Stomach smooth muscle (tissue), 2 donors: Measurements from ENCODE around the gene COMMD1.
"Not testable (repeated sequence)": the region's sequence is repeated elsewhere in the genome, so short reads cannot be mapped to it uniquely, and the experiment has no call there.

Source experiments
- H3K27ac ChIP-seq: one replicate; pipeline ENCODE4 v1.7.0; 2013; ENCODE audit warnings: mild to moderate bottlenecking, low read length, inconsistent platforms
- H3K27me3 ChIP-seq, 2 donors: one replicate each; pipeline ENCODE4 v1.7.0; 2013; ENCODE audit warnings: low read length in 2 of 2; ENCODE audit not compliant: insufficient read depth in 2 of 2, control insufficient read depth in 1 of 2
- H3K36me3 ChIP-seq, 2 donors: one replicate each; pipeline ENCODE4 v1.7.0; 2013; ENCODE audit warnings: low read length in 2 of 2; ENCODE audit not compliant: control insufficient read depth in 2 of 2, insufficient read depth in 2 of 2
- H3K4me1 ChIP-seq: one replicate; pipeline ENCODE4 v1.7.0; 2013; ENCODE audit warnings: low read length; ENCODE audit not compliant: control insufficient read depth, insufficient read depth
- H3K4me3 ChIP-seq, 2 donors: one replicate each; pipeline ENCODE4 v1.7.0; 2013; ENCODE audit warnings: low read length in 2 of 2
- H3K9ac ChIP-seq, 2 donors: one replicate each; pipeline ENCODE4 v1.7.0; 2013; ENCODE audit warnings: low read length in 2 of 2, mild to moderate bottlenecking in 1 of 2
- H3K9me3 ChIP-seq, 2 donors: one replicate each; pipeline ENCODE4 v1.7.0; 2013; ENCODE audit warnings: low read length in 2 of 2; ENCODE audit not compliant: control insufficient read depth in 2 of 2
- donor health status: healthy.
- donor health status: Pancreatic carcinoma.

The COMMD1 gene

GRCh38 chr2:62143696-62144095, 238.2 kb downstream of the COMMD1 start:
- Histone ChIP-seq H3K27me3 (no peaks in the 10 kb centered on the region), H3K4me3 (no peak overlapping the region)

GRCh38 chr2:62144689-62145477, 239.4 kb downstream of the COMMD1 start:
- Histone ChIP-seq H3K9me3 (no peaks in the 10 kb centered on the region), H3K4me3 (no peak overlapping the region), H3K27me3 (no peaks in the 10 kb centered on the region), H3K36me3 (peaks cover 0 to 3% of the 10 kb centered on the region in 2 donors), H3K27ac (no peak overlapping the region), H3K9ac (no peak overlapping the region), H3K4me1 (no peaks in the 10 kb centered on the region)

More at GRCh38 chr2:62143696-62144095, 238.2 kb downstream of the COMMD1 start:
- peaks cover 0 to 3% of the 10 kb centered on the region in 2 donors for H3K36me3 ChIP-seq
- no peaks in the 10 kb centered on the region for H3K9me3 ChIP-seq
- H3K27ac ChIP-seq, result no peak overlapping the region
- no peak overlapping the region for H3K9ac ChIP-seq
- H3K4me1 ChIP-seq, result no peaks in the 10 kb centered on the region

- Histone ChIP-seq H3K4me3 (no peak overlapping the region), H3K9me3 (no peaks in the 10 kb centered on the region), H3K36me3 (peaks cover 0 to 3% of the 10 kb centered on the region in 2 donors), H3K27me3 (no peaks in the 10 kb centered on the region), H3K4me1 (peaks cover under 1% of the 10 kb centered on the region), H3K9ac (no peak overlapping the region), H3K27ac (no peak overlapping the region)
These were observed 240.1 kb downstream of the COMMD1 start for GRCh38 chr2:62145478-62146100.

GRCh38 chr2:62146790-62147189, 241.3 kb downstream of the COMMD1 start:
- H3K9me3 ChIP-seq, H3K36me3 ChIP-seq, H3K27ac ChIP-seq: not testable (repeated sequence)

GRCh38 chr2:62147610-62148301, 242.3 kb downstream of the COMMD1 start:
- Histone ChIP-seq H3K9me3 (no peaks in the 10 kb centered on the region), H3K36me3 (no peaks in the 10 kb centered on the region), H3K27ac (no peak overlapping the region), H3K27me3 (no peaks in the 10 kb centered on the region), H3K4me3 (no peak overlapping the region), H3K9ac (no peak overlapping the region), H3K4me1 (peaks cover 8% of the 10 kb centered on the region)

More at GRCh38 chr2:62146790-62147189, 241.3 kb downstream of the COMMD1 start:
- H3K4me1 ChIP-seq, H3K4me3 ChIP-seq, H3K9ac ChIP-seq, H3K27me3 ChIP-seq: not testable (repeated sequence)

- H3K27ac ChIP-seq, result no peak overlapping the region
- peaks cover 8% of the 10 kb centered on the region for H3K4me1 ChIP-seq
- H3K9me3 ChIP-seq, result no peaks in the 10 kb centered on the region
- H3K4me3 ChIP-seq, result no peak overlapping the region
- no peaks in the 10 kb centered on the region for H3K27me3 ChIP-seq
- H3K9ac ChIP-seq, result no peak overlapping the region
- no peaks in the 10 kb centered on the region for H3K36me3 ChIP-seq
These were observed 244.2 kb downstream of the COMMD1 start for GRCh38 chr2:62149708-62150107.

GRCh38 chr2:62150597-62151305, 245.3 kb downstream of the COMMD1 start:
- Histone ChIP-seq H3K27me3 (no peaks in the 10 kb centered on the region), H3K9ac (no peak overlapping the region), H3K36me3 (no peaks in the 10 kb centered on the region), H3K27ac (no peak overlapping the region), H3K9me3 (no peaks in the 10 kb centered on the region), H3K4me3 (no peak overlapping the region), H3K4me1 (peaks cover 8% of the 10 kb centered on the region)

- H3K9ac ChIP-seq, result no peak overlapping the region
- H3K9me3 ChIP-seq, result no peaks in the 10 kb centered on the region
- H3K27me3 ChIP-seq, result no peaks in the 10 kb centered on the region
- H3K4me3 ChIP-seq, result no peak overlapping the region
- no peak overlapping the region for H3K27ac ChIP-seq
- H3K4me1 ChIP-seq, result peaks cover 8% of the 10 kb centered on the region
- H3K36me3 ChIP-seq, result no peaks in the 10 kb centered on the region
These were observed 245.8 kb downstream of the COMMD1 start for GRCh38 chr2:62151306-62151638.

- H3K36me3 ChIP-seq, result no peaks in the 10 kb centered on the region
- no peaks in the 10 kb centered on the region for H3K27me3 ChIP-seq
- no peak overlapping the region for H3K9ac ChIP-seq
- peaks cover 8% of the 10 kb centered on the region for H3K4me1 ChIP-seq
- H3K4me3 ChIP-seq, result no peak overlapping the region
- no peak overlapping the region for H3K27ac ChIP-seq
- H3K9me3 ChIP-seq, result no peaks in the 10 kb centered on the region
These were observed 246.5 kb downstream of the COMMD1 start for GRCh38 chr2:62152000-62152399.

GRCh38 chr2:62156861-62157496, 251.5 kb downstream of the COMMD1 start:
- no peaks in the 10 kb centered on the region for H3K9me3 ChIP-seq

More at GRCh38 chr2:62156861-62157496, 251.5 kb downstream of the COMMD1 start:
- no peak overlapping the region for H3K27ac ChIP-seq
- no peak overlapping the region for H3K9ac ChIP-seq
- no peaks in the 10 kb centered on the region for H3K27me3 ChIP-seq
- H3K4me3 ChIP-seq, result no peak overlapping the region
- no peaks in the 10 kb centered on the region for H3K36me3 ChIP-seq
- H3K4me1 ChIP-seq, result no peaks in the 10 kb centered on the region
